GM18517 (cell line): Measurements from ENCODE around the gene CHCHD3.
"Not testable (repeated sequence)": the region's sequence is repeated elsewhere in the genome, so short reads cannot be mapped to it uniquely, and the experiment has no call there.

Source experiments
- ATAC-seq: cut with Tn5 transposase; IDR thresholded peaks from one replicate; pipeline ENCODE4 v1.9.1; 2021; ENCODE audit warnings: mild to moderate bottlenecking, moderate library complexity; ENCODE audit not compliant: unreplicated experiment

CHCHD3 gene

GRCh38 chr7:132965951-132966350, 115.9 kb downstream of the CHCHD3 start:
- no peak for ATAC-seq

- ATAC-seq = no peak
Observed at GRCh38 chr7:132964876-132965275, 117.0 kb downstream of the CHCHD3 start.

GRCh38 chr7:132959891-132960290, 122.0 kb downstream of the CHCHD3 start:
- ATAC-seq = no peak

GRCh38 chr7:132956556-132956955, 125.3 kb downstream of the CHCHD3 start:
- no peak for ATAC-seq

- no peak for ATAC-seq
Observed at GRCh38 chr7:132953468-132953867, 128.4 kb downstream of the CHCHD3 start.

GRCh38 chr7:132950725-132951124, 131.2 kb downstream of the CHCHD3 start:
- no peak for ATAC-seq

GRCh38 chr7:132947011-132947410, 134.9 kb downstream of the CHCHD3 start:
- no peak for ATAC-seq

GRCh38 chr7:132944774-132945173, 137.1 kb downstream of the CHCHD3 start:
- no peak for ATAC-seq

GRCh38 chr7:132943645-132944044, 138.2 kb downstream of the CHCHD3 start:
- no peak for ATAC-seq

- no peak for ATAC-seq
Observed at GRCh38 chr7:132942701-132943100, 139.2 kb downstream of the CHCHD3 start.

GRCh38 chr7:132941905-132942304, 140.0 kb downstream of the CHCHD3 start:
- no peak for ATAC-seq

- no peak for ATAC-seq
Observed at GRCh38 chr7:132941428-132941827, 140.5 kb downstream of the CHCHD3 start.

GRCh38 chr7:132940084-132940483, 141.8 kb downstream of the CHCHD3 start:
- no peak for ATAC-seq

- no peak for ATAC-seq
Observed at GRCh38 chr7:132939495-132939894, 142.4 kb downstream of the CHCHD3 start.

- no peak for ATAC-seq
Observed at GRCh38 chr7:132937286-132937685, 144.6 kb downstream of the CHCHD3 start.

- ATAC-seq = no peak
Observed at GRCh38 chr7:132935608-132936007, 146.3 kb downstream of the CHCHD3 start.

- ATAC-seq = no peak
Observed at GRCh38 chr7:132934017-132934416, 147.9 kb downstream of the CHCHD3 start.

- no peak for ATAC-seq
Observed at GRCh38 chr7:132933072-132933458, 148.8 kb downstream of the CHCHD3 start.

GRCh38 chr7:132932296-132933071, 149.4 kb downstream of the CHCHD3 start:
- no peak for ATAC-seq

GRCh38 chr7:132930881-132931280, 151.0 kb downstream of the CHCHD3 start:
- ATAC-seq = no peak

- ATAC-seq = not testable (repeated sequence)
Observed at GRCh38 chr7:132929944-132930343, 151.9 kb downstream of the CHCHD3 start.

- ATAC-seq = no peak
Observed at GRCh38 chr7:132919771-132920170, 162.1 kb downstream of the CHCHD3 start.

GRCh38 chr7:132915647-132916046, 166.2 kb downstream of the CHCHD3 start:
- no peak for ATAC-seq
